ENCODE results near the gene PATE4.
"Not testable (repeated sequence)": the region's sequence is repeated elsewhere in the genome, so short reads cannot be mapped to it uniquely, and the experiment has no call there.

PATE4 gene

GRCh38 chr11:125835748-125836147 is 2.6 kb downstream of the PATE4 start:
- Histone ChIP-seq H4K20me1 (ENCODE audit: insufficient read depth) (no peaks in the 10 kb centered on the region), H3K27ac (no peak overlapping the region), H3K4me2 (no peak overlapping the region), H3K9ac (no peak overlapping the region), H2AFZ (ENCODE audit: low read depth) (no peak overlapping the region), H3K27me3 (ENCODE audit: insufficient read depth, low read depth) (no peaks in the 10 kb centered on the region), H3K79me2 (ENCODE audit: insufficient read depth, low read depth) (no peaks in the 10 kb centered on the region), H3K4me3 (IDR thresholded peaks at IDR 0.05; ENCODE audit: insufficient read depth, low read depth, low read length) (no peak overlapping the region), H3K36me3 (ENCODE audit: insufficient read depth) (no peaks in the 10 kb centered on the region), H3K4me1 (ENCODE audit: low read depth, poor library complexity, severe bottlenecking) (no peaks in the 10 kb centered on the region)
- TF ChIP-seq CTCF (conservative IDR thresholded peaks at IDR 0.05; ENCODE audit: low read depth, low read length): no peak

DNA sequence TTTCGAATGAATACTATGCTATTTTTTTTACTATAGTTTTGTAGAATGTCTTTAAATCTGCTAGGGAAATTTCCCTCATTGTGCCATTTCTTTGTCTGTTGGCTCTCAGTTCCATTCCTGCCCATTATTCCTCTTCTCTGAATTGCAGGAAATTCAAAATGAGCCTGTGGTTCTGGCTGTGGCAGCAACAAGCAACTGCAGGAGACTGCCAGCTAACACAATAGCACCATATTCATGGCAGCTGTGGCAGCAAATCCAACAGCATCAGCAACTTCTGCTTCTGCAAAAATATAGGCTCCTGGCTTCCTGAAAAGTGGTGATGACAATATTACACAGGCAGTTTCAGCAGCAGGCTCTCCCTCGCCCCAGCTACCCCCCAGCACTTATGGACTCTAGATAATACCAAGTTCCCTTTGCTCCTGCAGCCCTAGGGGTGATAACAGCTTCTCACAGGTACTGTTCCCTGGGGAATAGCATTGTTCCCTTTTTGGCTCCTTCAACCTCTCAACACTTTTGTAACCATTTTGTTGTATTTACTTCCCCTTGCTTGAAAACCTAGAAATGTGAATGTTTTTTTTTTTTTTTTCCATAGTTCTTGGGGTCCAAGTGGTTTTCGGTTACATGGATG is 9.3 kb downstream of the PATE4 start:
- no peak for TF ChIP-seq CTCF (conservative IDR thresholded peaks at IDR 0.05; ENCODE audit: low read depth, low read length)
- Histone ChIP-seq H4K20me1 (ENCODE audit: insufficient read depth) (no peaks in the 10 kb centered on the region), H3K27me3 (ENCODE audit: insufficient read depth, low read depth) (no peaks in the 10 kb centered on the region), H3K4me3 (IDR thresholded peaks at IDR 0.05; ENCODE audit: insufficient read depth, low read depth, low read length) (no peak overlapping the region), H3K9ac (no peak overlapping the region), H2AFZ (ENCODE audit: low read depth) (no peak overlapping the region), H3K36me3 (ENCODE audit: insufficient read depth) (no peaks in the 10 kb centered on the region), H3K4me2 (no peak overlapping the region), H3K27ac (no peak overlapping the region), H3K4me1 (ENCODE audit: low read depth, poor library complexity, severe bottlenecking) (no peaks in the 10 kb centered on the region), H3K79me2 (ENCODE audit: insufficient read depth, low read depth) (no peaks in the 10 kb centered on the region)

DNA sequence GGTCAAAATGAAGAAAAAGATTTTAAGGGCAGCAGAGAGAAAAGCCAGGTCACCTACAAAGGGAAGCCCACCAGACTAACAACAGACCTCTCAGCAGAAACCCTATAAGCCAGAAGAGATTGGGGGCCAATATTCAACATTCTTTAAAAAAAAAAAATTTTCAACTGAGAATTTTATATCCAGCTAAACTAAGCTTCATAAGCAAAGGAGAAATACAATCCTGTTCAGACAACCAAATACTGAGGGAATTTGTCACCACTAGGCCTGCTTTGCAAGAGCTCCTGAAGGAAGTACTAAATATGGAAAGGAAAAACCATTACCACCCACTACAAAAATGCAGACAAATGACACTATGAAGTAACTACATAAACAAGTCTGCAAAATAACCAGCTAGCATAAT is 13.1 kb downstream of the PATE4 start:
- no peak overlapping the region for H3K4me2 ChIP-seq

GRCh38 chr11:125857670-125858069 is 24.6 kb downstream of the PATE4 start:
- H4K20me1 ChIP-seq (ENCODE audit: insufficient read depth); H3K79me2 ChIP-seq (ENCODE audit: insufficient read depth, low read depth); H3K27me3 ChIP-seq (ENCODE audit: insufficient read depth, low read depth); H3K36me3 ChIP-seq (ENCODE audit: insufficient read depth); H3K4me2 ChIP-seq; H3K27ac ChIP-seq; H3K4me3 ChIP-seq (IDR thresholded peaks at IDR 0.05; ENCODE audit: insufficient read depth, low read depth, low read length); H2AFZ ChIP-seq (ENCODE audit: low read depth); H3K4me1 ChIP-seq (ENCODE audit: low read depth, poor library complexity, severe bottlenecking); H3K9ac ChIP-seq: not testable (repeated sequence)

More for the DNA sequence above, 13.1 kb downstream of the PATE4 start:
- Histone ChIP-seq H2AFZ (ENCODE audit: low read depth) (no peak overlapping the region), H3K79me2 (ENCODE audit: insufficient read depth, low read depth) (no peaks in the 10 kb centered on the region), H3K4me3 (IDR thresholded peaks at IDR 0.05; ENCODE audit: insufficient read depth, low read depth, low read length) (no peak overlapping the region), H3K27ac (no peak overlapping the region), H3K4me1 (ENCODE audit: low read depth, poor library complexity, severe bottlenecking) (no peaks in the 10 kb centered on the region), H3K36me3 (ENCODE audit: insufficient read depth) (no peaks in the 10 kb centered on the region), H4K20me1 (ENCODE audit: insufficient read depth) (no peaks in the 10 kb centered on the region), H3K27me3 (ENCODE audit: insufficient read depth, low read depth) (no peaks in the 10 kb centered on the region), H3K9ac (no peak overlapping the region)
- TF ChIP-seq CTCF (conservative IDR thresholded peaks at IDR 0.05; ENCODE audit: low read depth, low read length): no peak

DNA sequence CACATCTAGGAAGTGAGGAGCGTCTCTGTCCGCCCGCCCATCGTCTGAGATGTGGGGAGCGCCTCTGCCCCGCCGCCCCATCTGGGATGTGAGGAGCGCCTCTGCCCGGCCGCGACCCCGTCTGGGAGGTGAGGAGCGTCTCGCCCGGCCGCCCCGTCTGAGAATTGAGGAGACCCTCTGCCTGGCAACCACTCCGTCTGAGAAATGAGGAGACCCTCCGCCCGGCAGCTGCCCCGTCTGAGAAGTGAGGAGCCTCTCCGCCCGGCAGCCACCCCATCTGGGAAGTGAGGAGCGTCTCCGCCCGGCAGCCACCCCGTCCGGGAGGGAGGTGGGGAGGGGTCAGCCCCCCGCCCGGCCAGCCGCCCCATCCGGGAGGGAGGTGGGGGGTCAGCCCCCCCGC is 29.7 kb downstream of the PATE4 start:
- H3K36me3 ChIP-seq (ENCODE audit: insufficient read depth); H2AFZ ChIP-seq (ENCODE audit: low read depth); H3K4me3 ChIP-seq (IDR thresholded peaks at IDR 0.05; ENCODE audit: insufficient read depth, low read depth, low read length); H3K4me2 ChIP-seq; H3K4me1 ChIP-seq (ENCODE audit: low read depth, poor library complexity, severe bottlenecking); H3K9ac ChIP-seq; H3K27ac ChIP-seq; H3K27me3 ChIP-seq (ENCODE audit: insufficient read depth, low read depth); H4K20me1 ChIP-seq (ENCODE audit: insufficient read depth); H3K79me2 ChIP-seq (ENCODE audit: insufficient read depth, low read depth): not testable (repeated sequence)

DNA sequence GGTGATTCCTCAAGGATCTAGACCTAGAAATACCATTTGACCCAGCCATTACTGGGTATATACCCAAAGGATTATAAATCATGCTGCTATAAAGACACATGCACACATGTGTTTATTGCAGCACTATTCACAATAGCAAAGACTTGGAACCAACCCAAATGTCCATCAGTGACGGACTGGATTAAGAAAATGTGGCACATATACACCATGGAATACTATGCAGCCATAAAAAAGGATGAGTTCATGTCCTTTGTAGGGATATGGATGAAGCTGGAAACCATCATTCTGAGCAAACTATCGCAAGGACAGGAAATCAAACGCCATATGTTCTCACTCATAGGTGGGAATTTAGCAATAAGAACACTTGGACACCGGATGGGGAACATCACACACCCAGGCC is 32.2 kb downstream of the PATE4 start:
- not testable (repeated sequence) for H3K79me2 ChIP-seq (ENCODE audit: insufficient read depth, low read depth); H3K4me3 ChIP-seq (IDR thresholded peaks at IDR 0.05; ENCODE audit: insufficient read depth, low read depth, low read length); H3K27me3 ChIP-seq (ENCODE audit: insufficient read depth, low read depth); H2AFZ ChIP-seq (ENCODE audit: low read depth); H4K20me1 ChIP-seq (ENCODE audit: insufficient read depth); H3K9ac ChIP-seq; H3K36me3 ChIP-seq (ENCODE audit: insufficient read depth); H3K4me1 ChIP-seq (ENCODE audit: low read depth, poor library complexity, severe bottlenecking); H3K27ac ChIP-seq; H3K4me2 ChIP-seq
